ENCODE data around the gene ZDHHC21. TPM values are rescaled to one million over a fixed set of nuclear protein-coding genes. Genes with fewer than 3 reads are reported as not detected.
"Not testable (repeated sequence)": the region's sequence is repeated elsewhere in the genome, so short reads cannot be mapped to it uniquely, and the experiment has no call there.

Gene ZDHHC21
- total RNA-seq, 2 experiments from 2014 or later = 2.7 to 4.1 TPM

DNA sequence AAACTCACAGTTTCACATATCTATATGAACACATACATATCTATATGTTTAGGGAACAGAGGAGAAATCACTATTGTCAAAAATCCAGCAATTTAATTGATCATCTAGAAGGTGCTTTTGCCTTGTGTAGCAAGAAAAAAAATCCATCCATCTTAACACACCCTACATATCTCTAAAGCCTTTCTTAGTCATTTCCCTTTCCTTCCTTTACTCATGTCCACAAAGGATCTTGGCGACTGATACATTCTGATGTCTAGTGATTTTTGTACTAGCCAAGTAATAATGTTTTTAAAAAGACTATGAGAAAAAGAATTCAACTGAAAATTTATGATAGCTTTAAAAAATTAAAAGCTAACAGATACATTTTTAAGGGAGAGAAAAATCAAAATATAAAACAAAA, 22.5 kb downstream of the ZDHHC21 start:
- no peak overlapping the region for H3K4me3 ChIP-seq (ENCODE audit: low read length)
- TF ChIP-seq, protein P1, sequence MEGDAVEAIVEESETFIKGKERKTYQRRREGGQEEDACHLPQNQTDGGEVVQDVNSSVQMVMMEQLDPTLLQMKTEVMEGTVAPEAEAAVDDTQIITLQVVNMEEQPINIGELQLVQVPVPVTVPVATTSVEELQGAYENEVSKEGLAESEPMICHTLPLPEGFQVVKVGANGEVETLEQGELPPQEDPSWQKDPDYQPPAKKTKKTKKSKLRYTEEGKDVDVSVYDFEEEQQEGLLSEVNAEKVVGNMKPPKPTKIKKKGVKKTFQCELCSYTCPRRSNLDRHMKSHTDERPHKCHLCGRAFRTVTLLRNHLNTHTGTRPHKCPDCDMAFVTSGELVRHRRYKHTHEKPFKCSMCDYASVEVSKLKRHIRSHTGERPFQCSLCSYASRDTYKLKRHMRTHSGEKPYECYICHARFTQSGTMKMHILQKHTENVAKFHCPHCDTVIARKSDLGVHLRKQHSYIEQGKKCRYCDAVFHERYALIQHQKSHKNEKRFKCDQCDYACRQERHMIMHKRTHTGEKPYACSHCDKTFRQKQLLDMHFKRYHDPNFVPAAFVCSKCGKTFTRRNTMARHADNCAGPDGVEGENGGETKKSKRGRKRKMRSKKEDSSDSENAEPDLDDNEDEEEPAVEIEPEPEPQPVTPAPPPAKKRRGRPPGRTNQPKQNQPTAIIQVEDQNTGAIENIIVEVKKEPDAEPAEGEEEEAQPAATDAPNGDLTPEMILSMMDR (IDR thresholded peaks at IDR 0.05) = no peak
- Mint-ChIP-seq H3K4me3 (no peak overlapping the region), H3K9me3 (no peaks in the 10 kb centered on the region), H3K27ac (no peak overlapping the region), H3K4me1 (ENCODE audit: low read depth) (peaks cover 14% of the 10 kb centered on the region), H3K36me3 (ENCODE audit: low read depth) (peaks cover 26% of the 10 kb centered on the region), H3K27me3 (no peaks in the 10 kb centered on the region)
- H3K27me3 ChIP-seq (ENCODE audit: control insufficient read depth in 1 of 2, insufficient read depth in 2 of 2, low read length in 2 of 2) = no peaks in the 10 kb centered on the region
- ChIA-PET CTCF (no interaction called here), POLR2A (no interaction called here)
- H3K36me3 ChIP-seq (ENCODE audit: insufficient read depth, low read length) = peaks cover 4% of the 10 kb centered on the region
- H3K4me1 ChIP-seq (ENCODE audit: insufficient read depth, low read length) = no peaks in the 10 kb centered on the region
- H3K9me3 ChIP-seq (ENCODE audit: control insufficient read depth in 1 of 2, insufficient read depth in 1 of 2, low read length in 2 of 2) = no peaks in the 10 kb centered on the region
- ATAC-seq (ENCODE audit: poor library complexity) (no peak), DNase-seq (no peak)
- H3K27ac ChIP-seq (ENCODE audit: low read depth in 1 of 2, low read length in 2 of 2) = no peak overlapping the region
- intact Hi-C loops (cut with DNase I, micrococcal nuclease) = no loop called here

- H3K27ac ChIP-seq (ENCODE audit: low read depth in 1 of 2, low read length in 2 of 2); H3K4me3 ChIP-seq (ENCODE audit: low read length); H3K27ac Mint-ChIP-seq; H3K4me3 Mint-ChIP-seq; H3K27me3 ChIP-seq (ENCODE audit: control insufficient read depth in 1 of 2, insufficient read depth in 2 of 2, low read length in 2 of 2); H3K36me3 ChIP-seq (ENCODE audit: insufficient read depth, low read length); H3K4me1 Mint-ChIP-seq (ENCODE audit: low read depth); H3K9me3 Mint-ChIP-seq; H3K9me3 ChIP-seq (ENCODE audit: control insufficient read depth in 1 of 2, insufficient read depth in 1 of 2, low read length in 2 of 2); CTCF ChIA-PET; H3K4me1 ChIP-seq (ENCODE audit: insufficient read depth, low read length); intact Hi-C loops (cut with DNase I, micrococcal nuclease); DNase-seq; POLR2A ChIA-PET; ATAC-seq (ENCODE audit: poor library complexity); H3K27me3 Mint-ChIP-seq: not testable (repeated sequence)
- H3K36me3 Mint-ChIP-seq (ENCODE audit: low read depth) = peaks cover 19% of the 10 kb centered on the region
These were observed 29.2 kb downstream of the ZDHHC21 start for GRCh38 chr9:14664022-14664421.

DNA sequence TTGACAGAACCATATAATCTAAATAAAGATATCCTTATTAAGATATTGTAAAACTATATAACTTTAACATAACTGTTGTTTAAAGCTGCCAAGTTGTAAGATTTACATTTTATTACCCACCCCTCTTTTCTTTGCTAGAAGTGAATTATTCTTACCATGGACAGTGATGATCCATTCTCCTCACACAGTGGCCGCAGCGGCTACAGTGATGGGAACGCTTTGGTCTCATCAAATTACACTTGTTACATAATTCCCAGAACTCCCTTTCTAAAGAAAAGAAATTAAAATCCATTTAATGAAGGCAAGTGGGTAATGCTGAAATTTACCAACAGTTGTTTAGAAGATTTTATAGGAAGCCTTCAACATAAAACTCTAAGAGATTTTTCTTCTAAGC, 31.2 kb downstream of the ZDHHC21 start:
- ChIA-PET POLR2A (no interaction called here), CTCF (no interaction called here)
- TF ChIP-seq, protein P1 (IDR thresholded peaks at IDR 0.05) = no peak
- no peak for ATAC-seq (ENCODE audit: poor library complexity)
- H3K36me3 Mint-ChIP-seq (ENCODE audit: low read depth) = peaks cover 38% of the 10 kb centered on the region
- H3K9me3 ChIP-seq (ENCODE audit: control insufficient read depth in 1 of 2, insufficient read depth in 1 of 2, low read length in 2 of 2) = no peaks in the 10 kb centered on the region
- H3K4me1 Mint-ChIP-seq (ENCODE audit: low read depth) = no peaks in the 10 kb centered on the region
- H3K4me1 ChIP-seq (ENCODE audit: insufficient read depth, low read length) = no peaks in the 10 kb centered on the region
- peaks cover 6% of the 10 kb centered on the region for H3K36me3 ChIP-seq (ENCODE audit: insufficient read depth, low read length)
- no peak overlapping the region for H3K4me3 ChIP-seq (ENCODE audit: low read length)
- no peaks in the 10 kb centered on the region for H3K27me3 Mint-ChIP-seq
- no peak for DNase-seq
- no peaks in the 10 kb centered on the region for H3K27me3 ChIP-seq (ENCODE audit: control insufficient read depth in 1 of 2, insufficient read depth in 2 of 2, low read length in 2 of 2)
- no peak overlapping the region for H3K27ac Mint-ChIP-seq
- no peaks in the 10 kb centered on the region for H3K9me3 Mint-ChIP-seq
- H3K27ac ChIP-seq (ENCODE audit: low read depth in 1 of 2, low read length in 2 of 2) = no peak overlapping the region
- no peak overlapping the region for H3K4me3 Mint-ChIP-seq
- intact Hi-C loops (cut with DNase I, micrococcal nuclease) = no loop called here

DNA sequence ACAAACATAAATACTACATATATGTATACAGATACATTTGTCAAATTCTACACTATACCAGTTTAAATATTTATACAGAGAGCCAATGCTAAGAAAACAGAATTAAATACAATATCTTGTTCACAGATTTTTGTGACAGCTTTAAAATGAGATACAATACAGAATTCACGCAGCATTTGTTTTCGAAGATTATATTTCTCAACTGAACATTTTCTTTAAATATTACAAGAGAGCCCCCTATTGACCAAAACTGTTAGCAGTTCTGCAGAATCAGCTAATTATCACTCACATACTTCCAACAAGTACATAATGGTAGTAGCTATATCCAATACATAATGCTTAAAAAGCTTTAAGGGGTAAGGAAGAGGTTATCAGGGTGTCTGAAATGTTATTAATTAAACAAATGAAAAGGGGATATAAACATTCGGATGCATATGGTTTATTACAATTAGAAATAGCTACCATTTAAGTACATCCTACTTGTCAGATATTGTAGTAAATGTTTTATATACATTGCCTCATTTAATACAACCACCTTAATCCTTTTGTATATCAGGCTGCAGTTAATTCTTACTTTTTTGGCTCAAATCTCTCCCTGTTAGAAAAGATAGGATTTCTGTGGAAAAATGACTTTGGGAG, 31.7 kb downstream of the ZDHHC21 start:
- Histone ChIP-seq H3K27me3 (ENCODE audit: control insufficient read depth in 1 of 2, insufficient read depth in 2 of 2, low read length in 2 of 2) (no peaks in the 10 kb centered on the region), H3K9me3 (ENCODE audit: control insufficient read depth in 1 of 2, insufficient read depth in 1 of 2, low read length in 2 of 2) (no peaks in the 10 kb centered on the region), H3K36me3 (ENCODE audit: insufficient read depth, low read length) (peaks cover 6% of the 10 kb centered on the region), H3K4me1 (ENCODE audit: insufficient read depth, low read length) (no peaks in the 10 kb centered on the region), H3K4me3 (ENCODE audit: low read length) (no peak overlapping the region), H3K27ac (ENCODE audit: low read depth in 1 of 2, low read length in 2 of 2) (no peak overlapping the region)
- H3K27me3 Mint-ChIP-seq = no peaks in the 10 kb centered on the region
- H3K4me1 Mint-ChIP-seq (ENCODE audit: low read depth) = no peaks in the 10 kb centered on the region
- ATAC-seq (ENCODE audit: poor library complexity) = no peak
- no peaks in the 10 kb centered on the region for H3K9me3 Mint-ChIP-seq
- TF ChIP-seq, protein P1 (IDR thresholded peaks at IDR 0.05) = peak; percentile 47
- peak in 3 of 14 experiments; percentile 2 to 10 (median 9) for DNase-seq
- no peak overlapping the region for H3K27ac Mint-ChIP-seq
- ChIA-PET POLR2A (interaction anchor here (1.2 kb wide), 1 partner anchor 31 kb away, joined by 3 read pairs; no protein-coding TSS in a partner anchor), CTCF (interaction anchor here (0.9 kb wide), 1 partner anchor 19 kb away, joined by 3 read pairs; no protein-coding TSS in a partner anchor)
- H3K36me3 Mint-ChIP-seq (ENCODE audit: low read depth) = peaks cover 43% of the 10 kb centered on the region
- no peak overlapping the region for H3K4me3 Mint-ChIP-seq
- intact Hi-C loops (cut with DNase I, micrococcal nuclease) = no loop called here

Measured in CD4-positive, alpha-beta T cell (primary cell).